ENCODE results near the gene CRTC3. TPM values are rescaled to one million over a fixed set of nuclear protein-coding genes. Genes with fewer than 3 reads are reported as not detected.
"Not testable (repeated sequence)": the region's sequence is repeated elsewhere in the genome, so short reads cannot be mapped to it uniquely, and the experiment has no call there.

CRTC3 gene
- polyA plus RNA-seq, 6 donors from 2014 or later = 14.2 to 47.8 (median 26.9) TPM

DNA sequence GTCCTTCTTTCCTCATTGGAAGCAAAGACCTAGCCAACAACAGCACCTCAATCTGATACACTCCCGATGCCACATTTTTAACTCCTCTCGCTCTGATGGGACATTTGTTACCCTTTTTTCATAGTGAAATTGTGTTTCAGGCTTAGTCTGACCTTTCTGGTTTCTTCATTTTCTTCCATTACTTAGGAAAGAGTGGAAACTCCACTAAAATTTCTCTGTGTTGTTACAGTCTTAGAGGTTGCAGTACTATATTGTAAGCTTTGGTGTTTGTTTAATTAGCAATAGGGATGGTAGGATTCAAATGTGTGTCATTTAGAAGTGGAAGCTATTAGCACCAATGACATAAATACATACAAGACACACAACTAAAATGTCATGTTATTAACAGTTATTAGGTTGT lies 29.6 kb upstream of the CRTC3 start:
- H3K9me3 Mint-ChIP-seq = no peaks in the 10 kb centered on the region
- no peak for ATAC-seq (ENCODE audit: low read depth in 2 of 2)
- no peaks in the 10 kb centered on the region for H3K27me3 Mint-ChIP-seq
- peak overlapping the region in 2 of 6 donors; percentile 23 to 70 for H3K27ac Mint-ChIP-seq
- H3K36me3 Mint-ChIP-seq = peaks cover 25 to 44% of the 10 kb centered on the region in 2 donors
- H3K4me1 Mint-ChIP-seq = peaks cover 0 to 4% (median 0%) of the 10 kb centered on the region in 3 donors
- DNase-seq = no peak
- H3K4me3 Mint-ChIP-seq = no peak overlapping the region

DNA sequence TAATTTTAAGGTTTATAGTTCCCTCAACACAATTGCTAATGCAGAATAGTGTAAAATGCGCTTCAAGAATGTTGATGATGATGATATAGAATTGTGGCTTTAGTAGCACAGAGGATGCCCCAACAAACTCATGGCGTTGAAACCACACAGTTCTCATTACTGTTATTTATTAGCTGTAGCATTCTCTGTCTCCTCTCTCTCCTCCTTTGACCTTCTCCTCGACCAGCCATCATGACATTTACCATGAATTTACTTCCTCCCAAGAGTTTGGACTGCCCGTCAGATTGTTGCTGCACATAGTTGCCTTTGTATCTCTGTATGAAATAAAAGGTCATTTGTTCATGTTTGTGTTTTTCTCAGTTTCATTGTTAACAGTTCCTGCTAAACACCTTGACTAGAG lies 27.8 kb upstream of the CRTC3 start:
- Mint-ChIP-seq H3K27me3 (no peaks in the 10 kb centered on the region), H3K27ac (no peak overlapping the region), H3K36me3 (peaks cover 19 to 27% of the 10 kb centered on the region in 2 donors), H3K9me3 (no peaks in the 10 kb centered on the region), H3K4me1 (peaks cover 0 to 4% (median 0%) of the 10 kb centered on the region in 3 donors), H3K4me3 (no peak overlapping the region)
- ATAC-seq (ENCODE audit: low read depth in 2 of 2) (no peak), DNase-seq (no peak)

DNA sequence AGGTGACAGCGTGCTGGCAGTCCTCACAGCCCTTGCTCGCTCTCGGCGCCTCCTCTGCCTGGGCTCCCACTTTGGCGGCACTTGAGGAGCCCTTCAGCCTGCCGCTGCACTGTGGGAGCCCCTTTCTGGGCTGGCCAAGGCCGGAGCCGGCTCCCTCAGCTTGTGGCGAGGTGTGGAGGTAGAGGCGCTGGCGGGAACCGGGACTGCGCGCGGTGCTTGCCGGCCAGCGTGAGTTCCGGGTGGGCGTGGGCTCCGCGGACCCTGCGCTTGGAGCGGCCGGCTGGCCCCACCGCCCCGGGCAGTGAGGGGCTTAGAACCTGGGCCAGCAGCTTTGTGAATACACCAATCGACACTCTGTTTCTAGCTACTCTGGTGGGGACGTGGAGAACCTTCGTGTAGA lies 18.9 kb upstream of the CRTC3 start:
- not testable (repeated sequence) for DNase-seq; H3K4me1 Mint-ChIP-seq; ATAC-seq (ENCODE audit: low read depth in 2 of 2); H3K36me3 Mint-ChIP-seq; H3K27me3 Mint-ChIP-seq; H3K9me3 Mint-ChIP-seq
- H3K4me3 Mint-ChIP-seq = peak overlapping the region in 1 of 8 donors; percentile 60
- H3K27ac Mint-ChIP-seq = peak overlapping the region in 1 of 6 donors; percentile 49

DNA sequence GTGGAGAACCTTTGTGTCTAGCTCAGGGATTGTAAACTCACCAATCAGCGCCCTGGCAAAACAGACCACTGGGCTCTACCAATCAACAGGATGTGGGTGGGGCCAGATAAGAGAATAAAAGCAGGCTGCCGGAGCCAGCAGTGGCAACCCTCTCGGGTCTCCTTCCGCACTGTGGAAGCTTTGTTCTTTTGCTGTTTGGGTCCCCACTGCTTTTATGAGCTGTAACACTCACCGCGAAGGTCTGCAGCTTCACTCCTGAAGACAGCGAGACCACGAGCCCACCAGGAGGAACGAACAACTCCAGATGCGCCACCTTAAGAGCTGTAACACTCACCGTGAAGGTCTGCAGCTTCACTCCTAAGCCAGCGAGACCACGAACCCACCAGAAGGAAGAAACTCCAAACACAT lies 18.5 kb upstream of the CRTC3 start:
- not testable (repeated sequence) for H3K27me3 Mint-ChIP-seq; DNase-seq; H3K9me3 Mint-ChIP-seq; H3K27ac Mint-ChIP-seq; H3K36me3 Mint-ChIP-seq; ATAC-seq (ENCODE audit: low read depth in 2 of 2)
- Mint-ChIP-seq H3K4me1 (peaks cover 3 to 14% (median 5%) of the 10 kb centered on the region in 3 donors), H3K4me3 (peak overlapping the region in 1 of 8 donors; percentile 30)

DNA sequence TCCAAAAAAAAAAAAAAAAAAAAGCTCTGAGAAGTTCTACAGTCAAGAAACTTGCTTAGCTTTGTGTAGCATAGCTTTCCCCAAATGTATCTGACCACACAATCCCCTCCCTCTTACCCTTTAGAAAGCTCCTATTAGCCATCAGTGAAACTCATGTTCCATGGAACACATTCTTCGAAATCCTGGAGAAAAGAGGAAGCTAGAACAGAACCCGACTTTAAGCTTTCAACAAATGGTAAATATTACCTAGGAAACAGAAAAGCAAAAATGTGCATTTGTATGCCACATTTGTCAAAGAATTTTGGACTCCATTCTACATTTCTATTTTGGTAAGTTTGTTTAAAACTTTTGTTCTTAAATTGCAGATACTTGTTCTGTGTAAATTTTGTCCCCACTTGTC lies 17.4 kb upstream of the CRTC3 start:
- DNase-seq (no peak), ATAC-seq (ENCODE audit: low read depth in 2 of 2) (no peak)
- no peak overlapping the region for H3K27ac Mint-ChIP-seq
- H3K9me3 Mint-ChIP-seq = peaks cover 0 to 3% (median 0%) of the 10 kb centered on the region in 7 donors
- no peaks in the 10 kb centered on the region for H3K27me3 Mint-ChIP-seq
- H3K36me3 Mint-ChIP-seq = no peaks in the 10 kb centered on the region
- H3K4me3 Mint-ChIP-seq = no peak overlapping the region
- peaks cover 4 to 23% (median 13%) of the 10 kb centered on the region in 3 donors for H3K4me1 Mint-ChIP-seq

DNA sequence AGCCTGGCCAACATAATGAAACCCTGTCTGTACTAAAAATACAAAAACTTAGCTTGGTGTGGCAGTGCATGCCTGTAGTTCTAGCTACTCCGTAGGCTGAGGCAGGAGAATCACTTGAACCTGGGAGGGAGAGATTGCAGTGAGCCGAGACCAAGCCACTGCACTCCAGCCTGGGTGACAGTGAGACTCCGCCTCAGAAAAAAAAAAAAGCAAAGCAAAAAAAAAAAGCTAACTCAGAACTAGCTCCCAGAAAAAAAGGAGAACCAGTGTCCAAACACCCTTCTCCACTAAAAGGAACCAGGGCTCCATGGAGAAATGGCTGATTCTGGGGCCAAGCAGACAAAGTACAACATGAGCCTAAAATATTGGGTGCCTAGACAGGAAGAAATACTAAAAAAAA lies 16.7 kb upstream of the CRTC3 start:
- H3K4me3 Mint-ChIP-seq = no peak overlapping the region
- DNase-seq (no peak), ATAC-seq (ENCODE audit: low read depth in 2 of 2) (no peak)
- H3K9me3 Mint-ChIP-seq = peaks cover 0 to 3% (median 0%) of the 10 kb centered on the region in 7 donors
- peak overlapping the region in 1 of 6 donors; percentile 66 for H3K27ac Mint-ChIP-seq
- H3K27me3 Mint-ChIP-seq = no peaks in the 10 kb centered on the region
- no peaks in the 10 kb centered on the region for H3K36me3 Mint-ChIP-seq
- H3K4me1 Mint-ChIP-seq = peaks cover 4 to 23% (median 13%) of the 10 kb centered on the region in 3 donors

DNA sequence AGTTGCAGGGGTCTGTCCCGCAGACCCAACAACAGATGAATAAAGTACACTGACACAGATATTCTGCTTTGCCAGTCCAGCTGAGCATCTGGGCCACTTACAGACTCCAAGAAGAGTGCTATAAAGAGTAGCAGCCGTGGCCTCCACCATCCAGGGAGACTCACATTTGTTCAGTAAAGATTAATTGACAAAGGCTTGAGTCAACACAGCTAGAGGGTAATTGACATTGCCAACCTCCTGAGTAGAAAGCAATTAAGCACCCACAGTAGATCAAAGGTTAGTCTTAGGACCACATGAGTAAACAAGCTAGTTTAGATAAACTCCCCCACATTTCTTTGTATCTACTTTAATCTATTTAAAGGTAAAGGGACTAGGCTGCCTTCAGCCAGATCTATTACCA lies 16.3 kb upstream of the CRTC3 start:
- H3K27ac Mint-ChIP-seq = peak overlapping the region in 1 of 6 donors; percentile 66
- peaks cover 0 to 3% (median 0%) of the 10 kb centered on the region in 7 donors for H3K9me3 Mint-ChIP-seq
- H3K4me3 Mint-ChIP-seq = no peak overlapping the region

DNA sequence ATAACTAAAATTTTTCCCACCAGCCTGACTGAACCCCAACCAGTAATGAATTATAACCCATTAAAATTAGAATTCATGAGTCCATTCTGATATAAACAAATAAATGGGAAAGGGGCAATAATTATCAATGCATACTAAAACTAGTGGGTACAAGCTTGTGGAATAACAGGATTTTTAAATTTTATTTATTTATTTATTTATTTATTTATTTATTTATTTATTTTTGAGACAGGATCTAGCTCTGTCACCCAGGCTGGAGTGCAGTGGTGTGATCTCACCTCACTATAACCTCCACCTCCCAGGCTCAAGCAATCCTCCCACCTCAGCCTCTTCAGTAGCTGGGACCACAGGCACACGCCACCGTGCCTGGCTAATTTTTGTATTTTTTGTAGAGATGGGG lies 15.8 kb upstream of the CRTC3 start:
- H3K36me3 Mint-ChIP-seq = not testable (repeated sequence)

More for the DNA sequence above, 16.3 kb upstream of the CRTC3 start:
- H3K27me3 Mint-ChIP-seq = no peaks in the 10 kb centered on the region
- no peak for DNase-seq
- H3K36me3 Mint-ChIP-seq = no peaks in the 10 kb centered on the region
- no peak for ATAC-seq (ENCODE audit: low read depth in 2 of 2)
- H3K4me1 Mint-ChIP-seq = peaks cover 4 to 23% (median 13%) of the 10 kb centered on the region in 3 donors

DNA sequence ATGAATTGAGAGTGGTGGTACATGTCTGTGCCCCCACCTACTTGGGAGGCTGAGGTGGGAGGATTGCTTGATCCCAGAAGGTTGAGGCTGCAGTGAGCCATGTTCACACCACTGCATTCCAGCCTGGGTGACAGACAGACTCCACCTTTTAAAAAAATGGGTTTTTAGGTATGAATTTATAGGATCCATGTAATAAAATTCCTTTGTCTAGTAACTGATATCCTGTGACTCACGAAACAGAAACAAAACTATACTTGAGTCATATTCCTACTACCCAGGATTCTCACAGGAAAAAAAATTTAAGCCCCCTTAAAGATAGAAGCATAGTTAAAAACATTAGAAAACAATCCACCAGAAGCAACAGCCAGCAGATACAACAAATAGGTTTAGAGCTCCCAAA lies 10.0 kb upstream of the CRTC3 start:
- H3K36me3 Mint-ChIP-seq = no peaks in the 10 kb centered on the region
- H3K27ac Mint-ChIP-seq = no peak overlapping the region
- peaks cover 8 to 33% (median 22%) of the 10 kb centered on the region in 3 donors for H3K4me1 Mint-ChIP-seq
- no peaks in the 10 kb centered on the region for H3K9me3 Mint-ChIP-seq
- no peak overlapping the region for H3K4me3 Mint-ChIP-seq
- ATAC-seq (ENCODE audit: low read depth in 2 of 2) (no peak), DNase-seq (no peak)
- no peaks in the 10 kb centered on the region for H3K27me3 Mint-ChIP-seq

More for the DNA sequence above, 15.8 kb upstream of the CRTC3 start:
- not testable (repeated sequence) for ATAC-seq (ENCODE audit: low read depth in 2 of 2); H3K27me3 Mint-ChIP-seq; H3K27ac Mint-ChIP-seq; DNase-seq; H3K4me3 Mint-ChIP-seq; H3K9me3 Mint-ChIP-seq
- peaks cover 4 to 23% (median 13%) of the 10 kb centered on the region in 3 donors for H3K4me1 Mint-ChIP-seq

DNA sequence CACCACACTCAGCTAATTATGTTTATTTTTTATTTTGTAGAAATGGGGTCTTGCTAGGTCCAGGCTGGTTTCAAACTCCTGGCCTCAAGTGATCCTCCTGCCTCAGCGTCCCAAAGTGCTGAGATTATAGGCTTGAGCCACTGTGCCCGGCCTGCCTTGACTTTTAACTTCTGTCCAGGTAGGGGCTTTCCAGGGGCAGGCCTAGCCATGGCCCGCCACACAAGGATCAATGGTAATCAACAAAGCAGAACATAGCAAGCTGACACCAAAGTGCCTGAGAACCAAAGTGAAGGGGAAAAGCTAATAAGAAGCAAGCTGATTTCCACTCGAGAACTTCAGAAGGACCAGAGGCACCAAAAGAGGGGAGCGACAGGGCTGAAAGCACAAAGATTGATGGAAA lies 9.4 kb upstream of the CRTC3 start:
- ATAC-seq (ENCODE audit: low read depth in 2 of 2) (no peak), DNase-seq (no peak)
- Mint-ChIP-seq H3K4me3 (peak overlapping the region in 1 of 8 donors; percentile 38), H3K27me3 (no peaks in the 10 kb centered on the region), H3K9me3 (no peaks in the 10 kb centered on the region), H3K4me1 (peaks cover 8 to 33% (median 22%) of the 10 kb centered on the region in 3 donors), H3K36me3 (no peaks in the 10 kb centered on the region), H3K27ac (peak overlapping the region in 1 of 6 donors; percentile 80)

DNA sequence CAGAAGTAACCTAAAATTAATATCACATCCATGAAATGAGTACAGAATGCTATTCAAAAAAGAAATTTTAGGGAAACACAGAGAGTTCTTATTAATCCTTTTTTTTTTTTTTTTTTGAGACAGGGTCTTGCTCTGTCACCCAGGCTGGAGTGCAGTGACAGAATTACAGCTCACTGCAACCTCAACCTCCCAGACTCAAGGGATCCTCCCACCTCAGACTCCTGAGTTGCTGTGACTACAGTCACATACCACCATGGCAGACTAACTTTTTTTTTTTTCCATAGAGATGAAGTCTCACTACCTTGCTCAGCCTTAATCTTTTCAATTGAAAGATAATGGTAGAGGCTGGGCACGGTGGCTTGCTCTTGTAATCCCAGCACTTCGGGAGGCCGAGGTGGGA lies 6.3 kb upstream of the CRTC3 start:
- Mint-ChIP-seq H3K27ac (no peak overlapping the region), H3K9me3 (no peaks in the 10 kb centered on the region), H3K36me3 (no peaks in the 10 kb centered on the region)

DNA sequence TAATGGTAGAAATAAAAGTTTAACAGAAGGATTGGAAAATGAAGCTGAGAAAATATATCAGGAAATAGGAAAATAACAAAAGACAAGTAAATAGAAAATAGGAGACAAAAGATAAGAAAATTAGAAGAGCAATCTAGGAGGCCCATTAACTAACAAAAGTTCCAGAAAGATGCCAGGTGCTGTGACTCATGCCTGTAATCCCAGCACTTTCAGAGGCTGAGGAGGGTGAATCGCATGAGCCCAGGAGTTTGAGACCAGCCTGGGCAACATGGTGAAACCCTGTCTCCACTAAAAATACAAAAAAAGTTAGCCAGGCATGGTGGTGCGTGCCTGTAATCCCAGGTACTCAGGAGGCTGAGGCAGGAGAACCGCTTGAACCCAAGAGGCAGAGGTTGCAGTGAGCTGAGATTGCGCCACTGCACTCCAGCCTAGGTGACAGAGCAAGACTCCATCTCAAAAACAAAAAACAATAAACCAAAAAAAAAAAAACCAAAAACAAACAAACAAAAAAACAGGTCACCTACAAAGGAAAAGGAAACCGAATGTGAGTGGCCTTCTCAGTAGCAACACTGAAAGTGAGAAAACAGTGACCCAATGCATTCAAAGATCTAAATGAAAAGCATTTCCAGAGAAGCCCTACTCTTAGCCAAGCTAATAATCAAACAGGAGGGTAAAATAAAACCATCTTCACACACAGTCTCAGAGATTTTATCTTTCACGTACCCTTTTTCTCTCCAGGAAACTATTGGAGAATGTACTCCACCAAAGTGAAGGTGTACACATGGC lies 5.5 kb upstream of the CRTC3 start:
- H3K36me3 Mint-ChIP-seq; ATAC-seq (ENCODE audit: low read depth in 2 of 2); H3K4me3 Mint-ChIP-seq; H3K9me3 Mint-ChIP-seq; DNase-seq; H3K27me3 Mint-ChIP-seq: not testable (repeated sequence)
- Mint-ChIP-seq H3K4me1 (peaks cover 10 to 26% (median 21%) of the 10 kb centered on the region in 3 donors), H3K27ac (peak overlapping the region in 1 of 6 donors; percentile 63)

More for the DNA sequence above, 6.3 kb upstream of the CRTC3 start:
- Mint-ChIP-seq H3K4me3 (peak overlapping the region in 1 of 8 donors; percentile 24), H3K27me3 (no peaks in the 10 kb centered on the region), H3K4me1 (peaks cover 7 to 18% (median 13%) of the 10 kb centered on the region in 3 donors)
- DNase-seq (no peak), ATAC-seq (ENCODE audit: low read depth in 2 of 2) (no peak)

DNA sequence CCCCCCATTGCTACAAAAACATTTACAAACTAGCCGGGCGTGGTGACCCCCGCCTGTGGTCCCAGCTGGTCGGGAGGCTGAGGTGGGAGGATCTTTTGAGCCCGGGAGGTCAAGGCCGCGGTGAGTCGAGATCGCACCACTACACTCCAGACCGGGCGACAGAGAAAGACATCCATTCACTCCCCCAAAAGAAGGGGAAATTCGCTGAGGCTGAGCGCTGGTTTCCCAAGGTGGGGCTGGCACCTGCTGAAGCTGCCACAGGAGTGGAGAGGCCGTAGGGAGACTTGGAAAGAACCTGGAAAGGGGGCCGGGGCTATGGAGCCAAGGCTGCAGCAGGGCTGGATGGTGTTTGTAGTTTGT lies 732 bp upstream of the CRTC3 start:
- Mint-ChIP-seq H3K27me3 (no peaks in the 10 kb centered on the region), H3K27ac (peak overlapping the region in 5 of 6 donors; percentile 63 to 92 (median 88)), H3K4me3 (peak overlapping the region; percentile 87 to 99 (median 91)), H3K36me3 (no peaks in the 10 kb centered on the region), H3K4me1 (peaks cover 34 to 43% (median 39%) of the 10 kb centered on the region in 3 donors), H3K9me3 (no peaks in the 10 kb centered on the region)
- ATAC-seq (ENCODE audit: low read depth in 2 of 2) (no peak), DNase-seq (no peak)
